ENCODE results near the gene PRX.
A peak's percentile ranks its signal among the peaks of the same experiment; 100 is the strongest.

Gene PRX

GRCh38 chr19:40413291-40413845, at the start of gene PRX:
TSS of gene PRX (minus strand) at chr19:40413378. CDS start at chr19:40407932, 5,446 bp downstream.
- no peak for DNase-seq

DNA sequence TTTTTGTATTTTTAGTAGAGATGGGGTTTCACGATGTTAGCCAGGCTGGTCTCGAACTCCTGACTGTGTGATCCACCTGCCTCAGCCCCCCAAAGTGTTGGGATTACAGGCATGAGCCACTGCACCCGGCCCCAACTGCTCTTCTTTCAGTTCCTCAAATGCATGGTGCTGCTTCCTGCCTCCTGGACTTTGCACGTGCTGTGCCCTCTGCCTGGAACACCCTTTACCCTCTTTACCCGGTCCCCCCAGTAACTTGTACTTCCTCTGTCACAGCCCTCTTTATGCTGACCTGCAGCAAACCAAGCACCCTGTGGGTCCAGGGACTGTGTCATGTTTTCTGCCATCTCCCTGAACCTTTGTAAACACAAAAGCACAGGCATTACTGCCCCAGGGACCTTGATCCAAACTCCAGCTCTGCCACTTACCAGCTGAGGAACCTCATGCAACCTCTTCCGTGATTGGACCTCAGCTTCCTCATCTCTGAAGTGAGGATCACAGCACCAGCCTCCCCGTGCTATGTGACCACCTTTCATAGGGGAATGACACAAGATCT, 48.6 kb upstream of the PRX start:
- DNase-seq = no peak

GRCh38 chr19:40460185-40460584, 47.0 kb upstream of the PRX start:
- DNase-seq = no peak

- no peak for DNase-seq
Observed at GRCh38 chr19:40458597-40458974, 45.4 kb upstream of the PRX start.

- no peak for DNase-seq
Observed at GRCh38 chr19:40457953-40458596, 44.9 kb upstream of the PRX start.

DNA sequence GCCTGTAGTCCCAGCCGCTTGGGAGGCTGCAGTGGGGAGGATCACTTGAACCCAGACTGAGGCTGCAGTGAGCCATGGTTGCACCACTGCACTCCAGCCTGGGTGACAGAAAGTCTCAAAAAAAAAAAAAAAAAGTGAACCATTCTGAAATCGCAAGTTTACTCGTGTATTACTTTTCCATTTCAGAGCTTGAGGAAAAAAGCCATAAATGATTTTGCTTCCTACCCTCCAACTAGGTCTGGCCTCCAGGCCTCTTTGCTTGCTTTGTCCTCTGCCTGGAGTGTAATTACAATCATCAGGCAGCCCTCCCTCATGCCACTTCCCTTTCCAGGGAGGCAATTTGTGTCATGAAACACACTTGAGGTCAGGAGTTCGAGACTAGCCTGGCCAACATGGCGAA, 43.9 kb upstream of the PRX start:
- DNase-seq = no peak

- DNase-seq = peak; percentile 33
Observed at GRCh38 chr19:40453943-40454342, 40.8 kb upstream of the PRX start.

GRCh38 chr19:40453151-40453735, 40.1 kb upstream of the PRX start:
- DNase-seq = no peak

- DNase-seq = no peak
Observed at GRCh38 chr19:40452016-40452415, 38.8 kb upstream of the PRX start.

DNA sequence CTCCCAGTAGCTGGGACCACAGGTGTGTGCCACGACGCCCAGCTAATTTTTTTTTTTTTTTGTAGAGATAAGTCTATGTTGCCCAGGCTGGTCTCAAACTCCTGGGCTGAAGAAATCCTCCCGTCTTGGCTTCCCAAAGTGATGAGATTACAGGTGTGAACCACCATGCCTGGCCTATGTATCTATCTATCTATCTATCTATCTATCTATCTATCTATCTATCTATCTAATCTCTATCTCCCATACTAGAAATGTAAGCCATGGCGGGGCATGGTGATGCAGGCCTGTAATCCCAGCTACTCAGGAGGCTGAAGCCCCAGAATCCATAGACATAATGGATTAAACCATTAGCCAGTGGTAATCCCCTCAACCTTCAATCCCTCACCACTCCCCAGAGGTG, 37.5 kb upstream of the PRX start:
- DNase-seq = no peak

DNA sequence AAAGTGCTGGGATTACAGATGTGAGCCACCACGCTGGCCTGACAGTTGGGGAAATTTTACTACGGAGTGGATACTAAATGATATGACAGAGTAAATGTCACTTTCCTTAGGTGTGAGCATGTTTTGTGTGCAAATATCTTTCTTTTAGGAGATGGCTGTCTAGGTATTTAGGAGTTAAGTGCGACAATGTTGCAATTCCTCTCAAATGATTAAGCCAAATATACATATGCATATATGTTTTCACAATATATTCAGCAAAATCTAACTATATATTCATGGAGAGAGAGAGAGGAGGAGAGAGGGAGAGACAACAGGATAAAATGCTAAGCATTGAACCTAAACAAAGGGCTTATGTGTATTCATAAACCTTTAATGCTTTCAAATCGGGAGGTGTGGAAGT, 36.3 kb upstream of the PRX start:
- no peak for DNase-seq

GRCh38 chr19:40446263-40446784, 33.1 kb upstream of the PRX start:
- no peak for DNase-seq

- DNase-seq = no peak
Observed at GRCh38 chr19:40445780-40446262, 32.6 kb upstream of the PRX start.

DNA sequence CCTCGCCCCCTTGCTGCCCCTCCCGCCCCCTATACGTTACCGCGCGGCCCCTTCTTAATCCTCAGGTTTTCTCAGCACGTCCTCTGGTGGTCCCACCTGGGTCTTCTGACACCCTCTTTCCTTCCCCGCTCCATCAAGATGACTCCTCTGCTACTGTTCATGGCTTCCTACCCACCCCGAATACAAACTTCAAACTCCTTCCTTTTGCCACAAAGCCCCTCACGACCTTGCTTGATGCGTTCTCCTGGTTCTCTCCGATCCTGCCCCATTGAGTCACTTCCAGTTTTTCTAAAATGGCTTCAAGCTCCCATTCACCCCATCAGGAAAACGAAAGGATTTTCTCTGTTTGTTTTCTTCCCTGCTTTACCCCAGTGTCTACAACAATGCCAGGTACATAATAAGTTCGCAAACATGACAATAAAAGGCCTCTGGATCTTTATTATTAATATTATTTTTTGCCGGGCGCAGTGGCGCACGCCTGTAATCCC, 31.7 kb upstream of the PRX start:
- no peak for DNase-seq

- DNase-seq = peak; percentile 94
Observed at GRCh38 chr19:40444000-40444824, 31.0 kb upstream of the PRX start, which contains the start of gene SERTAD3. TSS of gene SERTAD3 (minus strand) at chr19:40444335. CDS start at chr19:40442080, 2,255 bp downstream.

GRCh38 chr19:40443131-40443999, 30.2 kb upstream of the PRX start:
- peak; percentile 100 for DNase-seq

DNA sequence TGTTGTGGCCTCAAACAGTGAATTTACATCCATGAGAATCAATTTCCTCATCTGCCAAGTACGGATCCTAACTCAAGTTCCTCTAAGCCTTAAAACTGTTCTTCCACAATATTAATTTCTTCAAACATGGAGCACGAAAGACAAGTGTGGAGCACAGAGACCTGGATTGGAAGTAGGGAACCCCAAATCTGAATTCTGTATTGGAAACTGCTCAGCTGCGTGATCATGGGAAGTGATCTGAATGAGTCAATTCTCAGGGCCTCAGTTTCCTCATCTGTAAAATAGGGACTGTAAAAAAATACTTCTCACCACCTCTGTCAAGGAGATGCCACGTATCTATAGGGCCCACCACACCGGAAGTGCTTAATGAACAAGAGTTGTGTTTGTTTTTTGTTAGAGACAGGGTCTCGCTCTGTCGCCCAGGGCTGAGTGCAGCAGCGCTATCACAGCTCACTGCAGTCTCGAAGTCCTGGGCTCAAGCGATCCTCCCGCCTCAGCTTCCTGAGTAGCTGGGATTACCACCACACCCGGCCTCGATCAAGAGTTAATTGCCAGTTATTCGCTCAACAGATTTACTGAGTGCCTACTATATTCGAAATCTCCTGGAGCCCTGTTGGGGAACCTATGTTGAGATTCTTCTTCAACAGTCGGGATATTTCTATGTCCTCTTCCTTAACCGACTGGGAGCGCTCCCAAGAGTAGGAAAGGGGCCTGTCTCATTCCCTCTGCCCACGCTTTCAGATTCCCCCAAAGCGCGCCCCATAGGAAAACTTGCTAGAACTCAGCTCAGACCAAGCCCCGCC, 29.4 kb upstream of the PRX start:
- no peak for DNase-seq

- no peak for DNase-seq
Observed at GRCh38 chr19:40441719-40442253, 28.6 kb upstream of the PRX start.

DNA sequence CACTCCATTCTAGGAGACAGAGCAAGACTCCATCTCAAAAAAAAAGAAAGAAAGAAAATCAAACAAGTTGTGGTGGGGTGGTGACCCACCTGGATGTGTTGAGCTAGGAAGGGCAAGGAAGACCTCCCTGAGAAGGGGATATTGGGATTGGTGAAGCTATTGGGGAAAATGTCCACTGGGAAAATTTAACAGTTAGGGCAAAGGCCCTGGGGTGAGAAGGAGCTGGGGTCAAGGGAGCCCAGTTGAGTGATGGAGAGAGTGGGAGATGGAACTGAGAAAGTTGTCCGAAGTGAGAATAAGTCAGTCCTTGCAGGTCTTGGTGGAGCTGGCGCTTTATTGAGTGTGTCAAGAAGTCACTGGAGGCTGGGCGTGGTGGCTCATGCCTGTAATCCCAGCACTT, 25.1 kb upstream of the PRX start:
- DNase-seq = no peak

- DNase-seq = peak; percentile 92
Observed at GRCh38 chr19:40433391-40434216, 20.4 kb upstream of the PRX start.

Data from fibroblast of upper back skin (primary cell).